ENCODE data around the gene POLG.
"Not testable (repeated sequence)": the region's sequence is repeated elsewhere in the genome, so short reads cannot be mapped to it uniquely, and the experiment has no call there.

POLG gene

GRCh38 chr15:89282631-89283030 lies 52.0 kb downstream of the POLG start:
- DNase-seq (ENCODE audit: low read depth, low spot score): no peak

- no peak for DNase-seq (ENCODE audit: low read depth, low spot score)
Measured at GRCh38 chr15:89278307-89278706, 56.3 kb downstream of the POLG start.

GRCh38 chr15:89277281-89277680 lies 57.3 kb downstream of the POLG start:
- DNase-seq (ENCODE audit: low read depth, low spot score): not testable (repeated sequence)

All from activated naive CD8-positive, alpha-beta T cell treated with anti-CD3 and anti-CD28 coated beads, Interleukin-2, amount 50 U/mL, for 16 hours (primary cell).